Gastrocnemius medialis (tissue), 4 donors: Measurements from ENCODE around the gene MAPK14. TPM values are rescaled to one million over a fixed set of nuclear protein-coding genes. Genes with fewer than 3 reads are reported as not detected.

Source experiments
- ATAC-seq, 2 donors: fragments of 150-250 bp; one replicate each; pipeline ENCODE4 v1.9.1; 2016
- DNase-seq, 2 donors: peaks; one replicate each; pipeline ENCODE4 v3.0.0-alpha.2; 2019
- H3K27ac ChIP-seq, 4 donors: fragments of 200-600 bp; sonication (generic); 1 replicate in 1 of 4; 2 replicates in 3 of 4; pipeline ENCODE4 v1.5.1; 2016 to 2018; ENCODE audit warnings: mild to moderate bottlenecking in 2 of 4, moderate library complexity in 1 of 4
- H3K27me3 ChIP-seq, 3 donors: fragments of 200-600 bp; sonication (generic) in 2 of 3; 1 replicate in 1 of 3; 2 replicates in 2 of 3; pipeline versions ENCODE4 v1.5.1 to v1.6.0; 2016 to 2019; ENCODE audit warnings: mild to moderate bottlenecking in 1 of 3, moderate library complexity in 1 of 3
- H3K36me3 ChIP-seq, 2 donors: fragments of 200-600 bp; sonication (generic) in 1 of 2; one replicate each; pipeline ENCODE4 v1.5.1; 2017 to 2018
- H3K4me1 ChIP-seq, 2 donors: fragments of 200-600 bp; sonication (generic) in 1 of 2; one replicate each; pipeline ENCODE4 v1.5.1; 2016 to 2017; ENCODE audit warnings: mild to moderate bottlenecking in 2 of 2
- H3K4me3 ChIP-seq, 4 donors: fragments of 200-600 bp; sonication (generic) in 3 of 4; 1 replicate in 1 of 4; 2 replicates in 3 of 4; pipeline ENCODE4 v1.5.1; 2016 to 2019; ENCODE audit warnings: mild to moderate bottlenecking in 2 of 4
- H3K9me3 ChIP-seq, 3 donors: fragments of 200-600 bp; sonication (generic) in 2 of 3; 1 replicate in 1 of 3; 2 replicates in 2 of 3; pipeline ENCODE4 v1.5.1; 2016 to 2019
- CTCF ChIP-seq, 5 experiments: fragments of 450-650 bp in 3 of 5; fragments of 200-600 bp in 2 of 5; sonication (generic) in 2 of 5; IDR thresholded peaks in 4 of 5; conservative IDR thresholded peaks in 1 of 5; 1 replicate in 4 of 5; 2 replicates in 1 of 5; pipeline ENCODE4 v1.5.1; 2016 to 2019; ENCODE audit warnings: antibody characterized with exemption in 5 of 5, mild to moderate bottlenecking in 3 of 5, moderate library complexity in 3 of 5
- POLR2A ChIP-seq, 2 donors: fragments of 450-650 bp; IDR thresholded peaks; one replicate each; pipeline ENCODE4 v1.6.1; 2017; ENCODE audit warnings: antibody characterized with exemption in 2 of 2, mild to moderate bottlenecking in 2 of 2, moderate library complexity in 2 of 2
- in situ Hi-C, 4 donors: fragments of 200-750 bp; cut with MboI; loops; one replicate each; pipeline versions ENCODE4 v1.15.0 to v1.8.0; 2017; ENCODE audit warnings: low sequenced_read_pairs in 4 of 4
- intact Hi-C: fragments of 100-400 bp; cut with DNase I; formaldehyde crosslinking; loops from one replicate; pipeline ENCODE4 v1.15.1; 2023; ENCODE audit warnings: low total_unique reads
- total RNA-seq, 4 donors: library from RNA; depleted of rRNA; stranded (reverse); fragments of >200 nt; gene quantifications; one replicate each; pipeline versions ENCODE4 v1.1.0 to v1.2.3, GENCODE V29; 2016

Gene MAPK14
- total RNA-seq, 4 donors from 2014 or later = 37.6 to 42.4 (median 40.2) TPM

- H3K27me3 ChIP-seq = no peaks in the 10 kb centered on the region
- TF ChIP-seq CTCF (IDR thresholded peaks at IDR 0.05 in 4 of 5, conservative IDR thresholded peaks at IDR 0.05 in 1 of 5) (no peak), POLR2A (IDR thresholded peaks at IDR 0.05) (no peak)
- peak in 1 of 2 donors; percentile 66 for ATAC-seq
- peaks cover 6 to 12% of the 10 kb centered on the region in 2 donors for H3K4me1 ChIP-seq
- no peaks in the 10 kb centered on the region for H3K9me3 ChIP-seq
- DNase-seq = no peak
- H3K4me3 ChIP-seq = no peak overlapping the region
- intact Hi-C loops = no loop called here
- in situ Hi-C loops = no loop called here
- no peaks in the 10 kb centered on the region for H3K36me3 ChIP-seq
- peak overlapping the region in 1 of 4 donors; percentile 27 for H3K27ac ChIP-seq
Measured at GRCh38 chr6:36149476-36149875, 121.9 kb downstream of the MAPK14 start.

GRCh38 chr6:36150283-36150682 lies 122.7 kb downstream of the MAPK14 start:
- in situ Hi-C loops (no loop called here), intact Hi-C loops (no loop called here)
- Histone ChIP-seq H3K27ac (peak overlapping the region in 2 of 4 donors; percentile 13 to 27), H3K4me1 (peaks cover 6 to 12% of the 10 kb centered on the region in 2 donors), H3K36me3 (no peaks in the 10 kb centered on the region), H3K27me3 (no peaks in the 10 kb centered on the region), H3K4me3 (no peak overlapping the region), H3K9me3 (no peaks in the 10 kb centered on the region)
- ATAC-seq = peak in 1 of 2 donors; percentile 33
- TF ChIP-seq POLR2A (IDR thresholded peaks at IDR 0.05) = no peak
- TF ChIP-seq CTCF (IDR thresholded peaks at IDR 0.05 in 4 of 5, conservative IDR thresholded peaks at IDR 0.05 in 1 of 5) = no peak
- no peak for DNase-seq

GRCh38 chr6:36154286-36154685 lies 126.7 kb downstream of the MAPK14 start:
- H3K4me3 ChIP-seq = no peak overlapping the region
- intact Hi-C loops = no loop called here
- no peaks in the 10 kb centered on the region for H3K36me3 ChIP-seq
- no peak for TF ChIP-seq POLR2A (IDR thresholded peaks at IDR 0.05)
- H3K9me3 ChIP-seq = no peaks in the 10 kb centered on the region
- H3K4me1 ChIP-seq = peaks cover 6 to 12% of the 10 kb centered on the region in 2 donors
- no peaks in the 10 kb centered on the region for H3K27me3 ChIP-seq
- DNase-seq = no peak
- no peak overlapping the region for H3K27ac ChIP-seq
- in situ Hi-C loops = no loop called here
- no peak for ATAC-seq

- Histone ChIP-seq H3K36me3 (no peaks in the 10 kb centered on the region), H3K4me1 (no peaks in the 10 kb centered on the region), H3K27ac (no peak overlapping the region), H3K27me3 (no peaks in the 10 kb centered on the region), H3K9me3 (no peaks in the 10 kb centered on the region), H3K4me3 (no peak overlapping the region)
- ATAC-seq (no peak), DNase-seq (no peak)
- TF ChIP-seq CTCF (IDR thresholded peaks at IDR 0.05 in 4 of 5, conservative IDR thresholded peaks at IDR 0.05 in 1 of 5) (no peak), POLR2A (IDR thresholded peaks at IDR 0.05) (no peak)
- intact Hi-C loops = no loop called here
- in situ Hi-C loops = no loop called here
Measured at GRCh38 chr6:36155662-36156061, 128.1 kb downstream of the MAPK14 start.

DNA sequence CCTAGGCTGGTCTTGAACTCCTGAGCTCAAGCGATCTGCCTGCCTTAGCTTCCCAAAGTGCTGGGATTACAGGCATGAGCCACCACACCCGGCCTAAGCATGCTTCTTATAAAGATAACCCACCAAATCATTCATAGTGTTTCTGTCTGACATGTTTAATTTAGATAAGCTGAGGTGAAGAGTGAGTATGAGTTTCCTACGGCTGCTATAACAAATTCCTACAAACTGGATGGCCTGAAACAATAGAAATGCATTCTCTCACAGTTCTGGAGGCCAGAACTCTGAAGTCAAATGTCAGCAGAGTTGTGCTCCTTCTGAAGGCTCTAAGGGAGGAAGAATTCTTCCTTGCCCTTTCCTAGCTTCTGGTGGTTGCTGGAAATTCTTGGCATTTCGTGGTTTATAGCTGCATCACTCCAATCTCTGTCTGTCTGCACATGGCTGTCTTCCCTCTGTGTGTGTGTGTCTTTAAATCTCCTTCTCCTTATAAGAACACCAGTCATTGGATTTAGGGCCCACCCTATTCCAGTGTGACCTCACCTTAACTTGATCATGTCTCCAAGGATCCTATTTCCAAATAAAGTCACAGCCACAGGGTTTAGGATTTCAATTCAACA lies 132.6 kb downstream of the MAPK14 start:
- intact Hi-C loops = no loop called here
- H3K4me1 ChIP-seq = no peaks in the 10 kb centered on the region
- TF ChIP-seq POLR2A (IDR thresholded peaks at IDR 0.05) = no peak
- TF ChIP-seq CTCF (IDR thresholded peaks at IDR 0.05 in 4 of 5, conservative IDR thresholded peaks at IDR 0.05 in 1 of 5) = no peak
- H3K9me3 ChIP-seq = no peaks in the 10 kb centered on the region
- H3K27ac ChIP-seq = no peak overlapping the region
- ATAC-seq (no peak), DNase-seq (no peak)
- H3K27me3 ChIP-seq = no peaks in the 10 kb centered on the region
- H3K4me3 ChIP-seq = no peak overlapping the region
- H3K36me3 ChIP-seq = no peaks in the 10 kb centered on the region
- in situ Hi-C loops = no loop called here

Other genes starting within 250 kb of the MAPK14 start
- gene CLPSL1, start 246.8 kb upstream of the MAPK14 start, total RNA-seq = not detected
- not detected for gene CLPS, start 230.5 kb upstream of the MAPK14 start, total RNA-seq
- not detected for gene LHFPL5, start 222.5 kb upstream of the MAPK14 start, total RNA-seq
- 100 to 1,000 TPM in 1 of 4 donors, 10 to 100 TPM in 3; 38.2 to 104 (median 56.7) TPM for gene SRPK1, start 106.7 kb upstream of the MAPK14 start, total RNA-seq
- under 1 TPM in 1 of 4 donors, not detected in 3; 0.11 TPM for gene SLC26A8, start 3.2 kb upstream of the MAPK14 start, total RNA-seq
- under 1 TPM; 0.29 to 0.82 (median 0.64) TPM for gene MAPK13, start 102.7 kb downstream of the MAPK14 start, total RNA-seq
- 10 to 100 TPM; 14.9 to 35.5 (median 28.2) TPM for gene BRPF3, start 168.9 kb downstream of the MAPK14 start, total RNA-seq
- gene PNPLA1, start 242.3 kb downstream of the MAPK14 start, total RNA-seq = not detected